ENCODE results near the gene SLC39A12. TPM values are rescaled to one million over a fixed set of nuclear protein-coding genes. Genes with fewer than 3 reads are reported as not detected.

Gene SLC39A12
- polyA plus RNA-seq, 1 donor (not counting 4 experiments of a cell fraction or from before 2014, with no cell fraction given) = 0.07 TPM

- TF ChIP-seq EZH2 (IDR thresholded peaks at IDR 0.05; ENCODE audit: low read length) (no peak), CTCF (optimal IDR thresholded peaks at IDR 0.05 in 1 of 3, IDR thresholded peaks at IDR 0.05 in 1 of 3, conservative IDR thresholded peaks at IDR 0.05 in 1 of 3; ENCODE audit: extremely low read depth in 1 of 3, insufficient read depth in 2 of 3, low read length in 3 of 3) (no peak)
- H3K9me3 ChIP-seq (ENCODE audit: control insufficient read depth, low read depth, low read length) = no peaks in the 10 kb centered on the region
- H4K20me1 ChIP-seq (ENCODE audit: control insufficient read depth, extremely low read depth, insufficient read depth, low read length) = no peaks in the 10 kb centered on the region
- no peak overlapping the region for H3K9ac ChIP-seq (ENCODE audit: control insufficient read depth, extremely low read depth, insufficient read depth, low read length)
- no peak for FAIRE-seq
- no peak overlapping the region for H3K4me2 ChIP-seq (ENCODE audit: control insufficient read depth, extremely low read depth, insufficient read depth, low read depth, low read length)
- H3K4me3 ChIP-seq (ENCODE audit: control insufficient read depth in 2 of 3, extremely low read depth in 1 of 3, insufficient read depth in 2 of 3, low read depth in 1 of 3, low read length in 3 of 3) = no peak overlapping the region
- H3K27me3 ChIP-seq (ENCODE audit: control insufficient read depth, extremely low read depth, insufficient read depth, low read length) = no peaks in the 10 kb centered on the region
- H3K27ac ChIP-seq (ENCODE audit: control insufficient read depth, insufficient read depth, low read length) = no peak overlapping the region
- dilution Hi-C loops (cut with MboI; ENCODE audit: extremely low pct_ligation_motif_present, low sequenced_read_pairs) = no loop called here
- no peak overlapping the region for H2AFZ ChIP-seq (ENCODE audit: control insufficient read depth, low read length)
- H3K4me1 ChIP-seq (ENCODE audit: control insufficient read depth, extremely low read depth, insufficient read depth, low read length) = peaks cover 9% of the 10 kb centered on the region
- H3K79me2 ChIP-seq (ENCODE audit: control insufficient read depth, insufficient read depth, low read length) = no peaks in the 10 kb centered on the region
- DNase-seq (ENCODE audit: low read depth, low spot score) = no peak
- no peaks in the 10 kb centered on the region for H3K36me3 ChIP-seq (ENCODE audit: control insufficient read depth in 2 of 2, extremely low read depth in 1 of 2, insufficient read depth in 2 of 2, low read length in 2 of 2)
- no peaks in the 10 kb centered on the region for H3K9me1 ChIP-seq (ENCODE audit: control insufficient read depth, extremely low read depth, insufficient read depth, low read length)
These were observed 115.2 kb downstream of the SLC39A12 start for GRCh38 chr10:18066947-18067346.

- no peaks in the 10 kb centered on the region for H3K36me3 ChIP-seq (ENCODE audit: control insufficient read depth in 2 of 2, extremely low read depth in 1 of 2, insufficient read depth in 2 of 2, low read length in 2 of 2)
- peaks cover 9% of the 10 kb centered on the region for H3K4me1 ChIP-seq (ENCODE audit: control insufficient read depth, extremely low read depth, insufficient read depth, low read length)
- H3K27me3 ChIP-seq (ENCODE audit: control insufficient read depth, extremely low read depth, insufficient read depth, low read length) = no peaks in the 10 kb centered on the region
- FAIRE-seq = no peak
- no peak overlapping the region for H3K4me2 ChIP-seq (ENCODE audit: control insufficient read depth, extremely low read depth, insufficient read depth, low read depth, low read length)
- no peaks in the 10 kb centered on the region for H4K20me1 ChIP-seq (ENCODE audit: control insufficient read depth, extremely low read depth, insufficient read depth, low read length)
- DNase-seq (ENCODE audit: low read depth, low spot score) = no peak
- no peaks in the 10 kb centered on the region for H3K79me2 ChIP-seq (ENCODE audit: control insufficient read depth, insufficient read depth, low read length)
- H3K9me3 ChIP-seq (ENCODE audit: control insufficient read depth, low read depth, low read length) = no peaks in the 10 kb centered on the region
- H3K9ac ChIP-seq (ENCODE audit: control insufficient read depth, extremely low read depth, insufficient read depth, low read length) = no peak overlapping the region
- H3K27ac ChIP-seq (ENCODE audit: control insufficient read depth, insufficient read depth, low read length) = no peak overlapping the region
- dilution Hi-C loops (cut with MboI; ENCODE audit: extremely low pct_ligation_motif_present, low sequenced_read_pairs) = no loop called here
- no peak overlapping the region for H3K4me3 ChIP-seq (ENCODE audit: control insufficient read depth in 2 of 3, extremely low read depth in 1 of 3, insufficient read depth in 2 of 3, low read depth in 1 of 3, low read length in 3 of 3)
- TF ChIP-seq EZH2 (IDR thresholded peaks at IDR 0.05; ENCODE audit: low read length) (no peak), CTCF (optimal IDR thresholded peaks at IDR 0.05 in 1 of 3, IDR thresholded peaks at IDR 0.05 in 1 of 3, conservative IDR thresholded peaks at IDR 0.05 in 1 of 3; ENCODE audit: extremely low read depth in 1 of 3, insufficient read depth in 2 of 3, low read length in 3 of 3) (no peak)
- H2AFZ ChIP-seq (ENCODE audit: control insufficient read depth, low read length) = no peak overlapping the region
- H3K9me1 ChIP-seq (ENCODE audit: control insufficient read depth, extremely low read depth, insufficient read depth, low read length) = no peaks in the 10 kb centered on the region
These were observed 116.7 kb downstream of the SLC39A12 start for GRCh38 chr10:18068401-18068800.

Measured in keratinocyte (primary cell).